GM12873 (cell line): Measurements from ENCODE around the gene LMTK3.

Experiments
- CTCF ChIP-seq: IDR thresholded peaks from 2 replicates; pipeline ENCODE4 v1.5.1; 2012; ENCODE audit warnings: low read depth, mild to moderate bottlenecking, moderate library complexity, low read length, control low read depth; ENCODE audit not compliant: insufficient read depth; ENCODE audit errors: missing control alignments

The LMTK3 gene

GRCh38 chr19:48480558-48481500 lies 30.8 kb downstream of the LMTK3 start:
- no peak for TF ChIP-seq CTCF

GRCh38 chr19:48480183-48480557 lies 31.5 kb downstream of the LMTK3 start:
- TF ChIP-seq CTCF, result no peak

GRCh38 chr19:48479686-48480085 lies 31.9 kb downstream of the LMTK3 start:
- TF ChIP-seq CTCF, result no peak

GRCh38 chr19:48478339-48479256 lies 33.0 kb downstream of the LMTK3 start:
- TF ChIP-seq CTCF, result no peak

- TF ChIP-seq CTCF, result no peak
These were observed 33.8 kb downstream of the LMTK3 start for GRCh38 chr19:48477698-48478338.

- no peak for TF ChIP-seq CTCF
These were observed 34.5 kb downstream of the LMTK3 start for GRCh38 chr19:48477067-48477685.

- TF ChIP-seq CTCF, result no peak
These were observed 35.5 kb downstream of the LMTK3 start for GRCh38 chr19:48476176-48476575.
